ENCODE measurements around the gene CFAP46. TPM values are rescaled to one million over a fixed set of nuclear protein-coding genes. Genes with fewer than 3 reads are reported as not detected.

Gene CFAP46
- total and polyA plus RNA-seq, 4 donors: 0.33 to 0.59 (median 0.42) TPM

DNA sequence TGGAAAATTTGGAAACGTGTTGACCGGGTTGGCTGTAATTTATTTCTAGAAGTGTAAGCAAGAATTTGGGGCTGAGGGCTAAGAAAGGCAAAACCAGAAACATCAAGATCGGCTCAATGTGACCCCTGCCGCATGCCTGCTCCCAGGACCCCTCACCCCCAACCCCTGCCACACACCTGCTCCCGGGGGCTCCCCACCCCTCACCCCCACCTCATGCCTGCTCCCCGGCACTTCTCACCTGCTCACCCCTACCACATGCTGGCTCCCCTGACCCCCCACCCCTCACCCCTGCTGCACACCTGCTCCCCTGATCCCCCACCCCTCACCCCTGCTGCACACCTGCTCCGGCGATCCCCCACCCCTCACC, 19.0 kb upstream of the CFAP46 start:
- no peak for DNase-seq (ENCODE audit: low spot score)
- TF ChIP-seq, protein P1, sequence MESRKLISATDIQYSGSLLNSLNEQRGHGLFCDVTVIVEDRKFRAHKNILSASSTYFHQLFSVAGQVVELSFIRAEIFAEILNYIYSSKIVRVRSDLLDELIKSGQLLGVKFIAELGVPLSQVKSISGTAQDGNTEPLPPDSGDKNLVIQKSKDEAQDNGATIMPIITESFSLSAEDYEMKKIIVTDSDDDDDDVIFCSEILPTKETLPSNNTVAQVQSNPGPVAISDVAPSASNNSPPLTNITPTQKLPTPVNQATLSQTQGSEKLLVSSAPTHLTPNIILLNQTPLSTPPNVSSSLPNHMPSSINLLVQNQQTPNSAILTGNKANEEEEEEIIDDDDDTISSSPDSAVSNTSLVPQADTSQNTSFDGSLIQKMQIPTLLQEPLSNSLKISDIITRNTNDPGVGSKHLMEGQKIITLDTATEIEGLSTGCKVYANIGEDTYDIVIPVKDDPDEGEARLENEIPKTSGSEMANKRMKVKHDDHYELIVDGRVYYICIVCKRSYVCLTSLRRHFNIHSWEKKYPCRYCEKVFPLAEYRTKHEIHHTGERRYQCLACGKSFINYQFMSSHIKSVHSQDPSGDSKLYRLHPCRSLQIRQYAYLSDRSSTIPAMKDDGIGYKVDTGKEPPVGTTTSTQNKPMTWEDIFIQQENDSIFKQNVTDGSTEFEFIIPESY (IDR thresholded peaks at IDR 0.05): no peak
- no peak for TF ChIP-seq GABPA (IDR thresholded peaks at IDR 0.05 in 1 of 2, conservative IDR thresholded peaks at IDR 0.05 in 1 of 2)
- TF ChIP-seq, protein P2, sequence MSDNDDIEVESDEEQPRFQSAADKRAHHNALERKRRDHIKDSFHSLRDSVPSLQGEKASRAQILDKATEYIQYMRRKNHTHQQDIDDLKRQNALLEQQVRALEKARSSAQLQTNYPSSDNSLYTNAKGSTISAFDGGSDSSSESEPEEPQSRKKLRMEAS (IDR thresholded peaks at IDR 0.05): no peak
- no peak for TF ChIP-seq SP1 (IDR thresholded peaks at IDR 0.05)
- no peak for TF ChIP-seq YY1 (IDR thresholded peaks at IDR 0.05)
- no peak for TF ChIP-seq RAD21 (IDR thresholded peaks at IDR 0.05)
- TF ChIP-seq HNF4A (conservative IDR thresholded peaks at IDR 0.05): no peak
- TF ChIP-seq FOXA1 (IDR thresholded peaks at IDR 0.05): no peak
- TF ChIP-seq, protein P3, sequence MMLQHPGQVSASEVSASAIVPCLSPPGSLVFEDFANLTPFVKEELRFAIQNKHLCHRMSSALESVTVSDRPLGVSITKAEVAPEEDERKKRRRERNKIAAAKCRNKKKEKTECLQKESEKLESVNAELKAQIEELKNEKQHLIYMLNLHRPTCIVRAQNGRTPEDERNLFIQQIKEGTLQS (IDR thresholded peaks at IDR 0.05): no peak
- TF ChIP-seq EGR1 (IDR thresholded peaks at IDR 0.05; ENCODE audit: low read depth in 2 of 2): no peak
- TF ChIP-seq JUND (IDR thresholded peaks at IDR 0.05): no peak
- Histone ChIP-seq H3K9me3 (ENCODE audit: control insufficient read depth in 4 of 4, low read length in 3 of 4) (no peaks in the 10 kb centered on the region), H3K4me3 (ENCODE audit: low read depth in 1 of 3, low read length in 3 of 3) (no peak overlapping the region), H3K4me1 (ENCODE audit: control insufficient read depth in 4 of 4, insufficient read depth in 4 of 4, low read length in 3 of 4) (peaks cover 0 to 12% (median 8%) of the 10 kb centered on the region in 4 donors), H3K9ac (ENCODE audit: low read depth in 1 of 2, low read length in 2 of 2) (no peak overlapping the region), H3K27me3 (ENCODE audit: control insufficient read depth in 4 of 4, insufficient read depth in 4 of 4, low read length in 3 of 4) (peaks cover 0 to 4% (median 0%) of the 10 kb centered on the region in 4 donors), H3K27ac (ENCODE audit: low read depth in 1 of 2, low read length in 2 of 2) (no peak overlapping the region), H3K36me3 (ENCODE audit: control insufficient read depth in 4 of 4, insufficient read depth in 3 of 4, low read depth in 1 of 4, low read length in 3 of 4) (no peaks in the 10 kb centered on the region)
- 78% methylated on average over 8 of the region's 8 CpGs for WGBS

DNA sequence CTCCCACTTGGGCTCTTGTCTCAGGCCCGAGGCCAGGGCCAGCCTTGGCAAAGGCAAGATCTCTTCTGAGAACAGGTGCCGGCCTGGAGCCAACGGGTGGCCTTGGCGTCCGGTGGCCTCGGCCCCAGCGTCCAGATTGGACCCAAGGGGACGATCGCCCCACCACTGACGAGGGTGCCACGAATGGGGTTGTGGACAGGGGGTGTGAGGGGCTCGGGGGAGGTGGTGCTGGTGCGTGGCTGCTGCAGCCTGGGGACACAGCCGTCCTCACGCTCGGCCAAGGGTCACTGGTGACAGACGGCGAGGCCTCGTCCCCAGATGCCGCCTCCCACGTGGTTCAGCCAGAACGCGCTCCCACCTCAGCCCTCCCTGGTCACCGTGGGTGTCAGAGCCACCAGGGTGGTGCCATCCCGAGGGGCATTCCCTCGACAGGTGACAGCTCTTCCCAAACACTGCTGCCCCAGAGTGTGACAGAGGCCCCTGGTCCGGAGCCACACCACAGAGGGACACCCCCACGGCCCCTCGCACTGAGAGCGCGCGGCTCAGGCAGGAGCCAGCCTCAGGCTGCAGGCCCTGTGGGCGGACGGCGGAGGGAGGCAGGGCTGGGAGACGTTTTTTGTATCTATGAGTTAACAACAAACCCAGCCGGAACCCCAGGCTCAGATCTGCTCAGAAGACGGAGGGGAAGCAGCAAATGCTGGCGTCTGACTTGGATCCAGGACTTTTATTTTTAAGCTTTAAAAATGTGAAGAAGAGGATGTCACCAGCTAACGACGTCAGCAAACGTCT, 18.5 kb upstream of the CFAP46 start:
- DNase-seq (ENCODE audit: low spot score): no peak
- WGBS: 88% methylated on average over 42 of the region's 42 CpGs
- H3K27me3 ChIP-seq (ENCODE audit: control insufficient read depth in 4 of 4, insufficient read depth in 4 of 4, low read length in 3 of 4): peaks cover 0 to 4% (median 0%) of the 10 kb centered on the region in 4 donors
- TF ChIP-seq, protein P1 (IDR thresholded peaks at IDR 0.05): no peak
- TF ChIP-seq, protein P4, sequence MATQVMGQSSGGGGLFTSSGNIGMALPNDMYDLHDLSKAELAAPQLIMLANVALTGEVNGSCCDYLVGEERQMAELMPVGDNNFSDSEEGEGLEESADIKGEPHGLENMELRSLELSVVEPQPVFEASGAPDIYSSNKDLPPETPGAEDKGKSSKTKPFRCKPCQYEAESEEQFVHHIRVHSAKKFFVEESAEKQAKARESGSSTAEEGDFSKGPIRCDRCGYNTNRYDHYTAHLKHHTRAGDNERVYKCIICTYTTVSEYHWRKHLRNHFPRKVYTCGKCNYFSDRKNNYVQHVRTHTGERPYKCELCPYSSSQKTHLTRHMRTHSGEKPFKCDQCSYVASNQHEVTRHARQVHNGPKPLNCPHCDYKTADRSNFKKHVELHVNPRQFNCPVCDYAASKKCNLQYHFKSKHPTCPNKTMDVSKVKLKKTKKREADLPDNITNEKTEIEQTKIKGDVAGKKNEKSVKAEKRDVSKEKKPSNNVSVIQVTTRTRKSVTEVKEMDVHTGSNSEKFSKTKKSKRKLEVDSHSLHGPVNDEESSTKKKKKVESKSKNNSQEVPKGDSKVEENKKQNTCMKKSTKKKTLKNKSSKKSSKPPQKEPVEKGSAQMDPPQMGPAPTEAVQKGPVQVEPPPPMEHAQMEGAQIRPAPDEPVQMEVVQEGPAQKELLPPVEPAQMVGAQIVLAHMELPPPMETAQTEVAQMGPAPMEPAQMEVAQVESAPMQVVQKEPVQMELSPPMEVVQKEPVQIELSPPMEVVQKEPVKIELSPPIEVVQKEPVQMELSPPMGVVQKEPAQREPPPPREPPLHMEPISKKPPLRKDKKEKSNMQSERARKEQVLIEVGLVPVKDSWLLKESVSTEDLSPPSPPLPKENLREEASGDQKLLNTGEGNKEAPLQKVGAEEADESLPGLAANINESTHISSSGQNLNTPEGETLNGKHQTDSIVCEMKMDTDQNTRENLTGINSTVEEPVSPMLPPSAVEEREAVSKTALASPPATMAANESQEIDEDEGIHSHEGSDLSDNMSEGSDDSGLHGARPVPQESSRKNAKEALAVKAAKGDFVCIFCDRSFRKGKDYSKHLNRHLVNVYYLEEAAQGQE (IDR thresholded peaks at IDR 0.05): no peak
- TF ChIP-seq, protein P2 (IDR thresholded peaks at IDR 0.05): no peak
- H3K4me1 ChIP-seq (ENCODE audit: control insufficient read depth in 4 of 4, insufficient read depth in 4 of 4, low read length in 3 of 4): peaks cover 0 to 12% (median 8%) of the 10 kb centered on the region in 4 donors
- H3K9me3 ChIP-seq (ENCODE audit: control insufficient read depth in 4 of 4, low read length in 3 of 4): no peaks in the 10 kb centered on the region
- no peaks in the 10 kb centered on the region for H3K36me3 ChIP-seq (ENCODE audit: control insufficient read depth in 4 of 4, insufficient read depth in 3 of 4, low read depth in 1 of 4, low read length in 3 of 4)
- H3K4me3 ChIP-seq (ENCODE audit: low read depth in 1 of 3, low read length in 3 of 3): no peak overlapping the region
- no peak overlapping the region for H3K27ac ChIP-seq (ENCODE audit: low read depth in 1 of 2, low read length in 2 of 2)
- no peak overlapping the region for H3K9ac ChIP-seq (ENCODE audit: low read depth in 1 of 2, low read length in 2 of 2)

All from liver (tissue), 9 donors.